GM18499 (cell line): Measurements from ENCODE around the gene CCAR1.
A peak's percentile ranks its signal among the peaks of the same experiment; 100 is the strongest.
"Not testable (repeated sequence)": the region's sequence is repeated elsewhere in the genome, so short reads cannot be mapped to it uniquely, and the experiment has no call there.

Experiments
- ATAC-seq: cut with Tn5 transposase; IDR thresholded peaks from one replicate; pipeline ENCODE4 v1.9.1; 2021; ENCODE audit warnings: moderate number of reproducible peaks; ENCODE audit not compliant: insufficient read depth, unreplicated experiment

CCAR1 gene, protein sequence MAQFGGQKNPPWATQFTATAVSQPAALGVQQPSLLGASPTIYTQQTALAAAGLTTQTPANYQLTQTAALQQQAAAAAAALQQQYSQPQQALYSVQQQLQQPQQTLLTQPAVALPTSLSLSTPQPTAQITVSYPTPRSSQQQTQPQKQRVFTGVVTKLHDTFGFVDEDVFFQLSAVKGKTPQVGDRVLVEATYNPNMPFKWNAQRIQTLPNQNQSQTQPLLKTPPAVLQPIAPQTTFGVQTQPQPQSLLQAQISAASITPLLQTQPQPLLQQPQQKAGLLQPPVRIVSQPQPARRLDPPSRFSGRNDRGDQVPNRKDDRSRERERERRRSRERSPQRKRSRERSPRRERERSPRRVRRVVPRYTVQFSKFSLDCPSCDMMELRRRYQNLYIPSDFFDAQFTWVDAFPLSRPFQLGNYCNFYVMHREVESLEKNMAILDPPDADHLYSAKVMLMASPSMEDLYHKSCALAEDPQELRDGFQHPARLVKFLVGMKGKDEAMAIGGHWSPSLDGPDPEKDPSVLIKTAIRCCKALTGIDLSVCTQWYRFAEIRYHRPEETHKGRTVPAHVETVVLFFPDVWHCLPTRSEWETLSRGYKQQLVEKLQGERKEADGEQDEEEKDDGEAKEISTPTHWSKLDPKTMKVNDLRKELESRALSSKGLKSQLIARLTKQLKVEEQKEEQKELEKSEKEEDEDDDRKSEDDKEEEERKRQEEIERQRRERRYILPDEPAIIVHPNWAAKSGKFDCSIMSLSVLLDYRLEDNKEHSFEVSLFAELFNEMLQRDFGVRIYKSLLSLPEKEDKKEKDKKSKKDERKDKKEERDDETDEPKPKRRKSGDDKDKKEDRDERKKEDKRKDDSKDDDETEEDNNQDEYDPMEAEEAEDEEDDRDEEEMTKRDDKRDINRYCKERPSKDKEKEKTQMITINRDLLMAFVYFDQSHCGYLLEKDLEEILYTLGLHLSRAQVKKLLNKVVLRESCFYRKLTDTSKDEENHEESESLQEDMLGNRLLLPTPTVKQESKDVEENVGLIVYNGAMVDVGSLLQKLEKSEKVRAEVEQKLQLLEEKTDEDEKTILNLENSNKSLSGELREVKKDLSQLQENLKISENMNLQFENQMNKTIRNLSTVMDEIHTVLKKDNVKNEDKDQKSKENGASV

DNA sequence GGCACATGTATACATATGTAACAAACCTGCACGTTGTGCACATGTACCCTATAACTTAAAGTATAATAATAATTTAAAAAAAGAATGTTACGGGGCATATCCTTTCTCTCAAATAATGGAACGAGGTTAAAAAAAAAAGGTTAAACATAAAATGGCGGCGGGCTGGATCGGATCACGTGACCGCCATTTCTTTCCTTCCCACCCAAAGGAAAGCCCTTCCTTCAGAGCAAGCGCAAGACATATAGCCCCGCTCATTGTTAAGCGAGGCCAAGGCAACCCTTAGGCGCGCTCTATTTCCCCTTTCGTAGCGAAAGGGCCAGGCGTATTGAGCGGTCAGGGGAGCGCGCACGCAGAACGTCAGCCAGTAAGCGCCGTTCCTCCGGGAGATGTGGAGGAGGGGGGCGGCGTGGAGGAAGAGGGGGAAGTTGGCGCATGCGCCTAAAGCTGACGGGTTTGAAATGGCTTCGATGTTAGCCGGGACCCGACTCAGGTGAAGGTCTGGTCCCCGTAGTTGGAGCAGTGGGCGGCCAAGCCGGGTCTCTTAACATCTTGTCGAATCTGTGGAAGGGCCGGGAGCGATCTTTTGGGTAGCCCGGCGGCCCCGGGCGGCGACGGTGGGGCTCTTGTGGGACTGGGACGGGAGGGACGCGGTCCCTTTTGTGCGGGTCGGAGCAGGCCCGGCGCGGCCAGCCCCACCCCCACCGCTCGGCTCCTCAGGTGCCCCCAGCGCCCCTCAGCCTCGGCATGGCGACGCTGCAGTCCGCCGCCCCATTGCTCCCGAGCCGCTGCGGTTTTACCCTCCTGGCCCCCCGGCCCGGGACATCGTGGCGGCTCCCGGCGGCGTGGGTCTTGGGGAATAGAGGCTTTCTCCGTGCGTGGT lies at the start of gene CCAR1:
CCAR1 (plus strand) TSS at position 447 of the 880 bp plus-strand sequence. CDS start 1,266 bp downstream, outside the sequence.
- ATAC-seq = peak; percentile 92

DNA sequence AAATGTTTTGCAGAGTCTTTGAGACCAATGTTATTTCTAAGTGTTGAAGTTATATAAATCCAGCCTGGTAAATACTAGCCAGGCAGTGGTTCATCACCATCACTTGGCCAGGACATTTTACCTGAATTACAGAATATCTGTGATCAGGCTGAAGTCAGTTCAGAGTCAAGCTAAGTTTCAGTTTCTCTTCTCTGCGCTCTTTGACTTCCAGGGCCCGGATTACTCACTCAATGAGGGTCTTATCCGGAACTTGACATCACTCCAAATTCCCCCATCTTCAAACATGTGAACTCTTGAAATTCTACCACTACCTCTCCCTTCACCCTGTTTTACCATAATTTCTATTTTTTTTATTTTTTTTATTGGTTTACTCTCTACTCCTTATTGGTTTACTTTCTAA lies 36.6 kb upstream of the CCAR1 start:
- no peak for ATAC-seq

DNA sequence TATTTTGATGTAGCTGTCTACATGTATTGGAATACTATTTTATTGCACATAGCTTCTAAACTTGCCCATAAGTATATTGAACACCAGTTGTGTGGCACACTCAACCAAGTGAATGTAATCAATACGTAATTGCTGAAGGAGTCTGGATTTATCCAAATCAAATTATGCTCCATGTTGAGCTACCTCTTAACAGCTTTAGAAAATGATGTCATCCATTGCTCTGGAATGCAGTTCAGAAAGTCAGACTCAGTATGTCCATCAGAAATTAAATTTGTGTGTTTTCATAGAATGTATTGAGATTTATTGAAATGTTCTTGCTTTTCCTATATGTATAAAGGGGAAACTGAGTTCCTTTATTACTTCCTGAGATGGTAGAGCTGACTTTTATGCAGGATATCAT lies 25.0 kb upstream of the CCAR1 start:
- no peak for ATAC-seq

DNA sequence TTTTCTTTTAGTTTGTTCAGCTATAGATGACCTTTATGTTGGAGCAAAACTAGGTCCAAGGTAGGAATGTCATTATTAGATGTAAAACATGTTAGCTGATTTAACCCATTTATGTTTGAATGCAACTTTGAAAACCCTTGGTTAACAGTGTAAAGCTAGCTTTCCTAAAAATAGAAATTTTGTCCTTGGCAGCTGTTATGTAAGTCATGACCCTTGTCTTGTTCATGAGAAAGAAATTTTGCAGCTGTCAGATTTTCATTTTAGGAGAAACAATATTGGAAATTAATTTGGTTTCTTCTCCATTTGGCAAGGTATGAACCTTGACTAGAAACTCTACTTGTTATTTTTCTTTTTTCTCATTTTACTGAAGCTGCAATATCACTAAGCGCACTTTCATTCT lies 23.9 kb upstream of the CCAR1 start:
- ATAC-seq = no peak

DNA sequence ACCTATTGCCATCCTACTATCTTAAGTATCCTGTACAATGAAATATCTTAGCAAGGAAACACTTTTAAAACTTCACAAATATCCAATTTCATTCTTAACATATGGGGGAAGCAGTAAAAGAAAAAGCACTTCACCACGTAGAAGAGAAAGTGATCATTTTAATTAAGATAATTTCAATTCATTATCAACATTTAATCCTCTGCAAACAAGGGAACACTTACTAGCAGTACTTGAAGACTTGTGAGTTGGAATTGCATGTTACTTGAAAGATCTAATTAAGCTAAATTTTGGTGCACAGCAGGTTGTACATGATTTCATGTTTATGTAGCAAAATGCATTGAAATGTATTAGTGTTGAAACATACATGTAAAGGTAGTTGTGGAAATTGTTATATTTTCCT lies 20.8 kb upstream of the CCAR1 start:
- no peak for ATAC-seq

DNA sequence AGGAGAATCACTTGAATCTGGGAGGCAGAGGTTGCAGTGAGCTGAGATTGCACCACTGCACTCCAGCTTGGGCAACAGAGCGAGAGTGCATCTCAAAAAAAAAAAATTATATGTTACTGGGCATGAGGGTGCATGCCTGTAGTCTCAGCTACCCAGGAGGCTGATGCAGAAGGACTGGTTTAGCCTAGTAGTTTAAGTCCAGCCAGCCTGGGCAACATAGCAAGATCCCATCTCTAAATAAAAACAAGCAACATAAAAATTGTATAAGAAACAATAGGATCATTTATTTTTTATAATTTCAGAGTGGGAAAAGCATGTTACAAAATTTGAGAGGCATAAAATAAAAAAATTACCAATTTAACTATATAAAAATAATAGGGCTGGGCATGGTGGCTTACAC lies 15.5 kb upstream of the CCAR1 start:
- no peak for ATAC-seq

DNA sequence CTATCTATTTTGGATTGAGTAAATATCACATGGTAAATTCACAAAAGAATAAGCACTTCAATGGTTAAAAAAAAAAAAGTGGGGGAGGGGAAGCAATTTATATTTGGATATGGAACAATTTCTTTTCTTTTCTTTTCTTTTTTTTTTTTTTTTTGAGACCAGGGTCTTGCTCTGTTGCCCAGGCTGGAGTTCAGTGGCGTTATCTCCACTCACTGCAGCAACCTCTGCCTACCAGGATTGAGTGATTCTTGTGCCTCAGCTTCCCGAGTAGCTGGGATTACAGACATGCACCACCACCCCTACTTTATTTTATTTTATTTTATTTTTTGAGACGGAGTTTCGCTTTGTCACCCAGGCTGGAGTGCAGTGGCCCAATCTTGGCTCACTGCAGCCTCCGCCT lies 12.1 kb upstream of the CCAR1 start:
- ATAC-seq = not testable (repeated sequence)

DNA sequence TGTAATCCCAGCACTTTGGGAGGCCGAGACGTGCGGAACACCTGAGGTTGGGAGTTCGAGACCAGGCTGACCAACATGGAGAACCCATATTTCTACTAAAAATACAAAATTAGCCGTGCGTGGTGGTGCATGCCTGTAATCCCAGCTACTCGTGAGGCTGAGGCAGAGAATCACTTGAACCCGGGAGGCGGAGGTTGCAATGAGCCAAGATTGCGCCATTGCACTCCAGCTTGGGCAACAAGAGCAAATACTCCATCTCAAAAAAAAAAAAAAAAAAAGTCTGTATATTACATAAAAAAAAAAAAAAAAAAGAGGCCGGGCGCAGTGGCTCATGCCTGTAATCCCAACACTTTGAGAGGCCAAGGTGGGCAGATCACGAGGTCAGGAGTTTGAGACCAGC lies 8.0 kb upstream of the CCAR1 start:
- ATAC-seq = not testable (repeated sequence)

DNA sequence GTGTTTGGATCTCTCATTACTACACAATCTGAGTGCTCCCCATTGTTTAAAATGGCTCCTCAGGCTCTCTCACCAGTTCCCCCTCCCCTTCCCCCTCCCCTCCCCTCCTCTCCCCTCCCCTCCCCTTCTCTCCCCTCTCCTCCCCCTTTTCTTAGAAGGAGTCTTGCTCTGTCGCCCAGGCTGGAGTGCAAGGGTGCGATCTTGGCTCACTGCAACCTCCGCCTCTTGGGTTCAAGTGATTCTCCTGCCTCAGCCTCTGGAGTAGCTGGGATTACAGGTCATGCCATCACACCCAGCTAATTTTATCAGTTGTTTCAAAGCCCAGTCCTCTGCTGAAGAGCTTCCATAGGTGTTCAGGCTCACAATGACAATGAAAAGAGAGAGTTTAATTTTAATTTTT lies 3.6 kb upstream of the CCAR1 start:
- ATAC-seq = no peak

DNA sequence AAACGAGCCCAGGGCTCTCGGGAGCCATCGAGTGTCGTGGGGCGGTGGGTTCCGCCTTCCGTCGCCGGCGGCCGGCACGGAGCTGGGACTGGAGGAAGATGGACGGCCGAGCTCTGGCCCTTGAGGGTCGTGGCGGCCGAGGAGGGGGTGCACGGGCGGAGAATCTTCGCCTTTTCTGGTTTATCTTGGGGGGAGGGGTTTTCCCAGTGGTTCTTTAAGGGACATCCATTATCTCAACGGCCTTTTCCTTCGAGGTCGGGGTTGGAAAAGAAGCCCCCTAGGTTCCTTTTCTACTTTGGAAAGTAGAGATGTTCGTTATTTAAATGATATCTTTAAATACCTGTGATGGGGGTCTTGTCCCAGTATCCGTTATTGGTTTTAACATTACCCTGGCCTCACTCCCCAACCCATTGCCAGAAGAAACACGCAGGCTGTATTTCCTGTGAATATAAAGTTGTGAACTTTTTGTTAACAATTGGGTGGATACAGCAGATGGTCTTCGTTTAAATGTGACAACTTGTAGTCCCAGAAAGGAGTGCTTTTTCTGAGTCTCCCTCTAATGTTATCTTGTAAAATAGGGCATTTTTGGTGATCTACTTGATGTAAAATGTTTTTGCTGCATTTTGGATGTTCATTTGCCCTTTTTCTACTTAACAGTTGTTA lies 765 bp downstream of the CCAR1 start:
- ATAC-seq = peak; percentile 16

DNA sequence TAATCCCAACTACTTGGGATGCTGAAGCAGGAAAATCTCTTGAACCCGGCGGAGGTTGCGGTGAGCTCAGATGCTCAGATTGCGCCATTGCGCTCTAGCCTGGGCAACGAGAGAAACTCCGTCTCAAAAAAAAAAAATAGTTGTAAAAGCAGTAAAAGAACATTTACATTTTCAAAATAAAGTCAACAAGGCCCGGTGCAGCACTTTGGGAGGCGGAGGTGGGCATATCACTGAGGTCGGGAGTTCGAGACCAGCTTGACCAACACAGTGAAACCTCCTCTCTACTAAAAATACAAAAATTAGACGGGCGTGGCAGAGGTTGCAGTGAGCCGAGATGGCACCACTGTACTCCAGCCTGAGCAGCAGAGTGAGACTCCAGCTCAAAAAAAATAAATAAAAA lies 4.0 kb downstream of the CCAR1 start:
- no peak for ATAC-seq

DNA sequence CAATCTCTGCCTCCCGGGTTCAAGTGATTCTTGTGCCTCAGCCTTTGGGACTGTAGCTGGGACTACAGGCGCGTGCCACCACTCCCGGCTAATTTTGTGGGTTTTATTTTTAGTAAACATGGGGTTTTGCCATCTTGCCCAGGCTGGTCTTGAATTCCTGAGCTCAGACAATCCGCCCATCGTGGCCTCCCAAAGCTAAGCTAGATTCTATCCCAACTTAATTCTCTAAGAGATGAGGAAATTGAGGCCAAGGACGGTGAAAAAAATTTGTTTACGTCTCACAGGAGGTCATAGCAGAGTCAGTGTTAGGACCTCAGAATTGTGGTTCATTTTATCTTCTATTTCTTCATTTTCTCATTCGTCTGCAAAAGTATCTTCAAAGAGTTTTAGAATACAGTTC lies 6.1 kb downstream of the CCAR1 start:
- ATAC-seq = no peak

DNA sequence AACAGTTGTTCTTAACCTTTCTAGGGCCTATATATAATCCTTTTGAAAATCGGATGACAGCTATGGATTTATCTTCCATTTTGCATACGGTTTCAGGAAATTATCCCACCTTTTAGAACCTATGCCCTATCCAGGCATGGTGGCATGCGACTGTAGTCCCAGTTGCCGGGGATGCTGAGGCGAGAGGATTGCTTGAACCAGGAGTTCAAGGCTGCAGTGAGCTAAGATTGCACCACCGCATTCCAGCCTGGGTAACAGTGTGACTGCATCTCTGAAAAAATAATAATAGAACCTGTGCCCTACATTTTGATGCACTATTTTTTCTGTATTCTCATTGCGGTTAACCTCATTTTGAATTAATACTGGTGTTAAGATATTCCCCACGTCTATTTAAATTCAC lies 11.6 kb downstream of the CCAR1 start:
- no peak for ATAC-seq

DNA sequence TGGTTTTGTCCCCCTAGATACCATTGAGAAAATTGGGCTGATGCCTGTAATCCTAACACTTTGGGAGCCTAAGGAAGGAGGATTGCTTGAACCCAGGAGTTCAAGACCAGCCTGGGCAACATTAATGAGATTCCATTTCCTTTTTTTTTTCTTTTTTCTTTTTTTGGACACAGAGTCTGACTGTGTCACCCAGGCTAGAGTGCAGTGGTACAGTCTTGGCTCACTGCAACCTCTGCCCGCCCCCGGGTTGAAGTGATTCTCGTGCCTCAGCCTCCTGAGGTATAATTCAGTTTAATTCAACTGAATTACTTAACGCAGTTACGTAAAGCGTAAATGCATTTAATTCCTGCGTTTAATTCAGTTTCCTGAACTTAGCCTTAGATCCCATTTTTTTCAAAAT lies 13.3 kb downstream of the CCAR1 start:
- ATAC-seq = no peak

DNA sequence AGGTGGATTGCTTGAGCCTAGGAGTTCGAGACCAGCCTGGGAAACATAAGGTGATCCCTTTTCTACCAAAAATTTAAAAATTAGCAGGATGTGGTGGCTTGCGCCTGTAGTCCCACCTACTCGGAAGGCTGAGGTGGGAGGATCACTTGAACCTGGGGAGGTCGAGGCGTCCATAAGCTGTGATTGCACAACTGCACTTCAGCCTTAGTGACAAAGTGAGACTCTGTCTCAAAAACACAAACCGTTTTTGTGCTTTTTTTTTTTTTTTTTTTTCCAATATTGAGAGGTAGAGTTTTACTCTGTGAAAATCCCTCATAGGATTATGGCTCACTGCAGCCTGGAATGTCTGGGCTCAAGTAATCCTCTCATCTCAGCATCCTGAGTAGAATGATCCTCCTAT lies 14.1 kb downstream of the CCAR1 start:
- ATAC-seq = no peak

DNA sequence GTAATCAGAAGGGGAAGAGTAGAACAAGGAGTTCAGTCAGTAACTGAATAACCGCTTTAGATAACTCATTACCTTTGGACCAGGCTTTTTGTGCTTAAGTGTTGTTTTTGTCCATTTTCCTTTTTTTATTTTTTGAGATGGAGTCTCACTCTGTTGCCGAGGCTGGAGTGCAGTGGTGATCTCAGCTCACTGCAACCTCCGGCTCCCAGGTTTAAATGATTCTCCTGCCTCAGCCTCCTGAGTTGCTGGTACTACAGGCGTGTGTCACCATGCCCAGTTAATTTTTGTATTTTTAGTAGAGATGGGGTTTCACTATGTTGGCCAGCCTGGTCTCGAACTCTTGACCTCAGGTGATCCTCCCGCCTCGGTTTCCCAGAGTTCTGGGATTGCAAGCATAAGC lies 14.7 kb downstream of the CCAR1 start:
- ATAC-seq = not testable (repeated sequence)

DNA sequence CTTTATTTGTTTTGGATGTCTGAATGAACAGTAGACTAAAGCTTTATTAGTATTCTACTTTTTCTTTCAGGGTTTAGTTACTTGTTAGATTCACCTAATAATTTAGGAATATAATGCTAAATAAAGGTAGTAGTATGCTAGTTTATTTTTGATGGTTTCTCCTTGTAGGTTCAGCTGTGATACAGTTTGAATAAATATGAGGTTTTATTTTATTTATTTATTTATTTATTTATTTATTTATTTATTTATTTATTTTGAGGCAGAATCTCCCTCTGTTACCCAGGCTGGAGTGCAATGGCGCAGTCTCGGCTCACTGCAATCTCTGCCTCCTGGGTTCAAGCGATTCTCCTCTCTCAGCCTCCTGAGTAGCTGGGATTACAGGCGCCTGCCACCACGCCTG lies 19.6 kb downstream of the CCAR1 start:
- ATAC-seq = not testable (repeated sequence)

DNA sequence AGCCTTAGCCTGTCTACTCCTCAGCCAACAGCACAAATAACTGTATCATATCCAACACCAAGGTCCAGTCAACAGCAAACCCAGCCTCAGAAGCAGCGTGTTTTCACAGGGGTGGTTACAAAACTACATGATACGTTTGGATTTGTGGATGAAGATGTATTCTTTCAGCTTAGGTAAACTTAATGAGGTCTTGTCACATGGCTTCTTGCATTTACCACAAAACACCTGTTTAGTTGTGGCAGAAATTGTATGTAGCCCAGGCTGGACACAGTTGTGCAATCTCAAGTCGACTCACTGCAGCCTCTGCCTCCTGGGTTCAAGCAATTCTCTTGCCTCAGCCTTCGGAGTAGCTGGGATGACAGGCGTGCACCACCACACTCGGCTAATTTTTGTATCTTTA lies 21.4 kb downstream of the CCAR1 start:
- no peak for ATAC-seq

DNA sequence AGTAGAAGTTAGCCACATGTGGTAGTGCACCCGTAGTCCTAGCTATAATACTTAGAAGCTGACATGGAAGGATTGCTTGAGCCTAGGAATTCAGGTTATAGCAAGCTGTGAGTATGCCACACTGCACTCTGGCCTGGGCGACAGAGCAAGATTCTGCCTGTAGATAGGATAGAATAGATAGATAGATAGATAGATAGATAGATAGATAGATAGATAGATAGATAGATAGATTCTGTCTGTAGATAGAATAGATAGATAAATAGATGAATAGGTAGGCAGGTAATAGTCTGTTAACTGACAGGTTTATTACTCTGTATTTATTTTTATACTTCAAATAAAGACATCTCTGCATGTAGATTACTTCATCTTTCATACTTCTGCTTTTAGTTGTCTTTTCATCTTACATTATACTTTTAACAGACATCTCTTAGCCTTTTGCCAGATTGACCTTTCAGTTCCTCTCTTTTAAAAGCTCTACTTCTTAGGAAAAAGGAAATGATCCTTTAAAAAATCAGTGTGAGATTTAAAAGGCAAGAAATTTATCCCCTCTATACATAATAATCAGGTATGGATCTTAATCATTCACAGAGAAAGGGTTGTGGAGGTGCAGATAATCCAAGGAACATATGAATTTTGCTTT lies 31.8 kb downstream of the CCAR1 start:
- no peak for ATAC-seq
